ENCODE results near the gene DPY30. TPM values are rescaled to one million over a fixed set of nuclear protein-coding genes. Genes with fewer than 3 reads are reported as not detected.

Gene DPY30
- total RNA-seq, 1 donor from 2014 or later: 41.3 TPM

DNA sequence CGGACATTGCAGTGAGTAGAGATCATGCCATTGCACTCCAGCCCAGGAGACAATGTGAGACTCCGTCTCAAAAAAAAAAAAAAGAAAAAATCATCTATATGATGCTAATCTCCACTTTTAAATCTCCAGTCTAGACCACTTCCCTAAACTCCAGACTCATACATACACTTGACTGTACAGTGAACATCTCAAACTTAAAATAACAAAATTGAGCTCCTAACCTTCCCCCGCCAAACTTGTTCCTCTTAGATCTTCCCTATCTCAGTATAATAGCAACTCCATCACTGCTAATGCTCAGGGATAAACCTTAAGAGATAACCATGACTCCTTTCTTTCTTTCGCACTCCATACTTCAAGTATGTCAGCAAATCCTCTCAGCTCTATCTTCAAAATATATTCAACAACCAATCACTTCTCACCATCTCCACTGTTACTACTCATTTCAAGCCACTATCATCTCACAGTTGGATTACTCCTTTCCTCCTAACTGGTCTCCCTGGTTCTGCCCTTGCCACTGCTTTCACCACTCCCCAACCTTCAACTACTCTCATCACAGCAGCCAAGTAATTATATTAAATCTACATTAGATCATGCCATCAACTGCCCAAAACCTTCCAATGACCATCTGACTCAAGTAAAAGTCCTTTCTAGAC lies 40.7 kb downstream of the DPY30 start:
- DNase-seq (ENCODE audit: extremely low spot score in 2 of 2): no peak
- Histone ChIP-seq H3K27ac (no peak overlapping the region), H3K9me3 (no peaks in the 10 kb centered on the region), H3K4me1 (peaks cover 11% of the 10 kb centered on the region), H3K4me3 (no peak overlapping the region), H3K36me3 (no peaks in the 10 kb centered on the region), H3K27me3 (no peaks in the 10 kb centered on the region)
- no peak for TF ChIP-seq POLR2A (IDR thresholded peaks at IDR 0.05)
- TF ChIP-seq, protein P1, sequence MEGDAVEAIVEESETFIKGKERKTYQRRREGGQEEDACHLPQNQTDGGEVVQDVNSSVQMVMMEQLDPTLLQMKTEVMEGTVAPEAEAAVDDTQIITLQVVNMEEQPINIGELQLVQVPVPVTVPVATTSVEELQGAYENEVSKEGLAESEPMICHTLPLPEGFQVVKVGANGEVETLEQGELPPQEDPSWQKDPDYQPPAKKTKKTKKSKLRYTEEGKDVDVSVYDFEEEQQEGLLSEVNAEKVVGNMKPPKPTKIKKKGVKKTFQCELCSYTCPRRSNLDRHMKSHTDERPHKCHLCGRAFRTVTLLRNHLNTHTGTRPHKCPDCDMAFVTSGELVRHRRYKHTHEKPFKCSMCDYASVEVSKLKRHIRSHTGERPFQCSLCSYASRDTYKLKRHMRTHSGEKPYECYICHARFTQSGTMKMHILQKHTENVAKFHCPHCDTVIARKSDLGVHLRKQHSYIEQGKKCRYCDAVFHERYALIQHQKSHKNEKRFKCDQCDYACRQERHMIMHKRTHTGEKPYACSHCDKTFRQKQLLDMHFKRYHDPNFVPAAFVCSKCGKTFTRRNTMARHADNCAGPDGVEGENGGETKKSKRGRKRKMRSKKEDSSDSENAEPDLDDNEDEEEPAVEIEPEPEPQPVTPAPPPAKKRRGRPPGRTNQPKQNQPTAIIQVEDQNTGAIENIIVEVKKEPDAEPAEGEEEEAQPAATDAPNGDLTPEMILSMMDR (IDR thresholded peaks at IDR 0.05): no peak
- no peak for TF ChIP-seq POLR2AphosphoS5 (IDR thresholded peaks at IDR 0.05; ENCODE audit: insufficient read depth in 1 of 2, low read depth in 1 of 2)
- intact Hi-C loops (cut with DNase I): no loop called here

DNA sequence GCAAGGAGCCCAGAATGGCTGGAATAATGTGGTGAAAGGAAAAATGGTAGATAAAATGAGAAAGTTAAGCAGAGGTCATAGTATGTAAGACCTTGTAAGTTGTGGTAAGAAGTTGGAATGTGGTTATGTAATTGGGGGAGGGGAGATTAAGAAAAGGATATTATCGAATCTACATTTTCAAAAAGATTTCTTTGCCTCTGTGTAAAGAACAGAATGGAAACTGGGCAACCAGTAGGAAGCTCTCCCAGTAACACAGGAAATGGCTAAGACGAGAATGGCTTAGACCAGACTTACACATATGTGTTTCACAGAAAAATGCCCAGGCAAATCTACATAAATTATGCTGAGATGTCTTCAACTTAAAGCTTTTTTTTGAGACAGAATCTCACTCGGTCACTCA lies 42.0 kb downstream of the DPY30 start:
- Histone ChIP-seq H3K4me3 (no peak overlapping the region), H3K27me3 (no peaks in the 10 kb centered on the region), H3K4me1 (peaks cover 11% of the 10 kb centered on the region), H3K9me3 (no peaks in the 10 kb centered on the region), H3K36me3 (no peaks in the 10 kb centered on the region), H3K27ac (no peak overlapping the region)
- intact Hi-C loops (cut with DNase I): no loop called here
- no peak for DNase-seq (ENCODE audit: extremely low spot score in 2 of 2)
- TF ChIP-seq, protein P1 (IDR thresholded peaks at IDR 0.05): no peak
- no peak for TF ChIP-seq POLR2AphosphoS5 (IDR thresholded peaks at IDR 0.05; ENCODE audit: insufficient read depth in 1 of 2, low read depth in 1 of 2)
- no peak for TF ChIP-seq POLR2A (IDR thresholded peaks at IDR 0.05)

DNA sequence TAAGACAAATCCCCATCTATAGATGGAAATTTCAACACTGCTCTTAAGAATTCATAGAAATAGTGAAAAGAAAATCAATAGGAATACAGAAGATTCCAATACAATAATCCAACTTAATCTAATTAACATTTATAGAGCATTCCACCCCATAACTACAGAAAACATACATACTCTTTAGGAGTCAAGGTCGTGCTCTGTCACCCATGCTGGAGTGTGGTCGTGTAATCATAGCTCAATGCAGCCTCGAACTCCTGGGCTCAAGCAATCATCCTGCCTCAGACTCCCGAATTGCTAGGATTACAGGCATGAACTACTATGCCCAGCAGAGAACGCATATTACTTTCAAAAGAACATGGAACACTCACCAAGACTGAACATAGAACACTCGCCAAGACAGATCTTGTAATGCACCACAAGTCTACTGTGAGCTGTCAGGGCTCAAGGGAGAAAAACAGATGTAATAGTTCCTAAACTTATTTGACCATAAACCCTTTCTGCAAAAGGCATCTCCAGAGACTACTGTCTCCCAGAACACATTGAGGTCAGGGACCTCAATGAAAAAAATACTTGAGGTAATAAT lies 42.9 kb downstream of the DPY30 start:
- no peak overlapping the region for H3K4me3 ChIP-seq
- no peak for DNase-seq (ENCODE audit: extremely low spot score in 2 of 2)
- no peak overlapping the region for H3K27ac ChIP-seq
- no peaks in the 10 kb centered on the region for H3K9me3 ChIP-seq
- peaks cover 11% of the 10 kb centered on the region for H3K4me1 ChIP-seq
- intact Hi-C loops (cut with DNase I): no loop called here
- H3K36me3 ChIP-seq: no peaks in the 10 kb centered on the region
- H3K27me3 ChIP-seq: no peaks in the 10 kb centered on the region
- TF ChIP-seq, protein P1 (IDR thresholded peaks at IDR 0.05): no peak
- TF ChIP-seq POLR2A (IDR thresholded peaks at IDR 0.05) (no peak), POLR2AphosphoS5 (IDR thresholded peaks at IDR 0.05; ENCODE audit: insufficient read depth in 1 of 2, low read depth in 1 of 2) (no peak)

DNA sequence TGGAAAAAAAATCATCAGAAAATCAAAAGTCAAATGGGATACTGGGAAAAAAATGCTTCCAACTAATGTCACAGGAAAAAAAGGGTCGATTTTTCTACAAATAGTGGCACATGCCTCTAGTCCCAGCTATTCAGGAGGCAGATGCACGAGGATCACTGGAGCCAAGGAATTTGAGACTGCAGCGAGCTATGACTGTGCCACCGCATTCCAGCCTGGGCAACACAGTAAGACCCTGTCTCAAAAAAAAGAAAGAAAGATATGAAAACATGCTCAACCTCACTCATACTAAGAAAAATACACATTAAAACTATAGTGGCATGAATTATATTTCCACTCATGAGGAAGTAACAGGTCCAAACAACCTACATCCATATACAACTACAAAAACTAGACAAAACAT lies 46.7 kb downstream of the DPY30 start:
- no peak for DNase-seq (ENCODE audit: extremely low spot score in 2 of 2)
- H3K27ac ChIP-seq: no peak overlapping the region
- no peaks in the 10 kb centered on the region for H3K9me3 ChIP-seq
- intact Hi-C loops (cut with DNase I): no loop called here
- no peaks in the 10 kb centered on the region for H3K27me3 ChIP-seq
- no peaks in the 10 kb centered on the region for H3K36me3 ChIP-seq
- no peak overlapping the region for H3K4me3 ChIP-seq
- TF ChIP-seq POLR2A (IDR thresholded peaks at IDR 0.05) (no peak), POLR2AphosphoS5 (IDR thresholded peaks at IDR 0.05; ENCODE audit: insufficient read depth in 1 of 2, low read depth in 1 of 2) (no peak)
- TF ChIP-seq, protein P1 (IDR thresholded peaks at IDR 0.05): no peak
- peaks cover 15% of the 10 kb centered on the region for H3K4me1 ChIP-seq

DNA sequence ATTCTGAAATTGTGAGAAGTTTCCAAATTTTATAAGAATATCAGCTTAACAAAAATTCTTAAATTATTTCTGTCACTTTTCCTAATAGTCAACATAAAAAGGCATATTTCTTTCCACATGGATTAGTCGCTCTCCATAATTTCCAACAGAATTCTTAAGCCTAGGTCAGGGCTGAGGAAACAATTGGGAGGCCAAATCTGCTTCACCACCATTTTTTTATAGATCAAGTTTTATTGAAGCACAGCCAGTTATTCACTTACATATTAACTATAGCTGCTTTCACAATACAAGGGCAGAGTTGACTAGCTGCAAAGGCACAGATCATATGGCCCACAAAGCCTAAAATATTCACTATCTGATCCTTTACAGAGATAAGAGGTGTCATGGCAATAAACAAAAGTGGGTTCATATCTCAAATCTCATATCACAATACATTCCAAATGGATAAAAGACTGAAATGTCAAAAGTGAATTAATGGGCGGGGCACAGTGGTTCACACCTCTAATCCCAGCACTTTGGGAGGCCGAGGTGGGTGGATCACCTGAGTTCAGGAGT lies 47.5 kb downstream of the DPY30 start:
- H3K4me3 ChIP-seq: no peak overlapping the region
- peaks cover 15% of the 10 kb centered on the region for H3K4me1 ChIP-seq
- intact Hi-C loops (cut with DNase I): no loop called here
- H3K27ac ChIP-seq: no peak overlapping the region
- TF ChIP-seq POLR2AphosphoS5 (IDR thresholded peaks at IDR 0.05; ENCODE audit: insufficient read depth in 1 of 2, low read depth in 1 of 2): no peak
- TF ChIP-seq, protein P1 (IDR thresholded peaks at IDR 0.05): no peak
- no peaks in the 10 kb centered on the region for H3K27me3 ChIP-seq
- no peaks in the 10 kb centered on the region for H3K9me3 ChIP-seq
- DNase-seq (ENCODE audit: extremely low spot score in 2 of 2): no peak
- no peaks in the 10 kb centered on the region for H3K36me3 ChIP-seq
